EL (cell line): ENCODE results near the gene MGLL.
"Not testable (repeated sequence)": the region's sequence is repeated elsewhere in the genome, so short reads cannot be mapped to it uniquely, and the experiment has no call there.

Experiments used
- DNase-seq: peaks from one replicate; pipeline ENCODE4 v3.0.0-alpha.2; 2016

MGLL gene

GRCh38 chr3:127684871-127685707, 137.2 kb downstream of the MGLL start:
- DNase-seq: no peak

- no peak for DNase-seq
Observed at GRCh38 chr3:127682561-127682960, 139.8 kb downstream of the MGLL start.

- DNase-seq: not testable (repeated sequence)
Observed at GRCh38 chr3:127682175-127682554, 140.2 kb downstream of the MGLL start.

- no peak for DNase-seq
Observed at GRCh38 chr3:127680798-127681221, 141.5 kb downstream of the MGLL start.

- DNase-seq: no peak
Observed at GRCh38 chr3:127680146-127680661, 142.1 kb downstream of the MGLL start.

GRCh38 chr3:127679534-127680145, 142.7 kb downstream of the MGLL start:
- no peak for DNase-seq

- no peak for DNase-seq
Observed at GRCh38 chr3:127678611-127679533, 143.4 kb downstream of the MGLL start.

GRCh38 chr3:127678315-127678599, 144.1 kb downstream of the MGLL start:
- no peak for DNase-seq

- DNase-seq: no peak
Observed at GRCh38 chr3:127677541-127678314, 144.6 kb downstream of the MGLL start.

- DNase-seq: no peak
Observed at GRCh38 chr3:127676921-127677351, 145.4 kb downstream of the MGLL start.

GRCh38 chr3:127676456-127676855, 145.9 kb downstream of the MGLL start:
- no peak for DNase-seq

- no peak for DNase-seq
Observed at GRCh38 chr3:127675651-127676391, 146.5 kb downstream of the MGLL start.

GRCh38 chr3:127674790-127675189, 147.5 kb downstream of the MGLL start:
- no peak for DNase-seq

- no peak for DNase-seq
Observed at GRCh38 chr3:127674101-127674721, 148.1 kb downstream of the MGLL start.

- DNase-seq: peak; percentile 61
Observed at GRCh38 chr3:127673191-127674100, 148.9 kb downstream of the MGLL start.

GRCh38 chr3:127672429-127673190, 149.7 kb downstream of the MGLL start, which contains the start of gene ABTB1:
Gene ABTB1 (plus strand): TSS chr3:127672952. CDS start chr3:127673026, 74 bp downstream.
- peak; percentile 81 for DNase-seq

GRCh38 chr3:127671523-127672428, 150.5 kb downstream of the MGLL start:
- peak; percentile 10 for DNase-seq
